Measurements from ENCODE around the gene PHF2.

PHF2 gene

DNA sequence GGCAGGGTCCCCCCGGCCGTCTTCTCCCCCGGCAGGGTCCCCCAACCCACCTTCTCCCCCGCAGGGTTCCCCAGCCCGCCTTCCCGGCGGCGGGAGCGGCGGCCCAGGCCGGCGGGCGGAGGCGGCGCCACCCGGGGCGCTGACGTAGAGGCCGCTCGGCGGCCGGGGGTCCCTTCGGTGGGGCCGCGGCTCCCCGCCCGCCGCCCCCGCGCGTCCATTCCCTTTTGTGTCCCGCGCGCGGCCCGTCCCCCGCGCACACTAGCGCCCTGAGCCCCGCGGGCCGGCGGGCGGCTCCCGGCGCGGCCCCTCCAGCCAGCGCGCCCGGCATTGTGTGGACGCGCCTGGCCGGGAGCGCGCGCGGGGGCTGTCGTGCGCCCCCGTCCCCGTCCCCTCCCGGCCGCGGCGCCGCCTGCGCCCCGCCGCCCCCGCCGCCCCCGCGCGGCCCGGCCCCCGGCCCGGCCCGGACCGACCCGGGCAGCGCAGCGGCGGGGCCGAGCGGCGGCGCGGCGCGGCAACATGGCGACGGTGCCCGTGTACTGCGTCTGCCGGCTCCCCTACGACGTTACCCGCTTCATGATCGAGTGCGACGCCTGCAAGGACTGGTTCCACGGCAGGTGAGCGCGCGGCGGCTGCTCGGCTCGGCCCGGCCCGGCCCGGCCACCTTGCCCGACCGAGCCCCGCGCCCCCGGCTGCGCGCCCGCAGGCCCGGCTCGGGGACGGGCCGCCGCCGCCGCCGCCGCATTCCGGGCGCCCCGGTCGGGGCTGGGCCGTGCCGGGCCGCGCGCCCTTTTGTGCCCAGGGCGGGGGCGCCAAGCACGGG, at the start of gene PHF2:
PHF2 (plus strand) TSS at position 327 of the 820 bp plus-strand sequence; CDS start at position 517, 190 bp downstream.
- DNase-seq: no peak

- DNase-seq: no peak
Observed at GRCh38 chr9:93531374-93531773, 45.0 kb upstream of the PHF2 start.

GRCh38 chr9:93532141-93532540, 44.2 kb upstream of the PHF2 start:
- DNase-seq: no peak

GRCh38 chr9:93533863-93534262, 42.5 kb upstream of the PHF2 start:
- no peak for DNase-seq

GRCh38 chr9:93536167-93536566, 40.2 kb upstream of the PHF2 start:
- DNase-seq: no peak

GRCh38 chr9:93536874-93537273, 39.5 kb upstream of the PHF2 start:
- DNase-seq: no peak

DNA sequence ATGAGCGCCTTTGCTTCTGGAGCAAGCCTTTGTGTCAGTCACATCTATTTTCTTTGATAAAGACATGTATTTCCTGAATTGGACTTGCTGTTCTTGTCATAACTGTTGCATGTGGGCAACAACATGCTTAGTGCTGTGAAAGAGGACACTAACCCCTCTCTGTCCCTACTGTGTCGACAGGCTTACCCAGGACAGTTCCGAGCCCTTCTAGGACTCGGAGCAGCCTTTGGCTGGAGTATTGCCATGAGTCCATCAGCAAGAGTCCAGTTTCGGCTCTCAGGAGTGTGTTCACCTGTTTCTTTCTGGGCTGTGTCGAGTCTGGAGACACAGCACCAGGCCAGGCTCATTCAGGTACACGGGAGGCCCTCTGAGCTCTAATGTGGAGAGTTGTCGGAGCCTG, 36.1 kb upstream of the PHF2 start:
- DNase-seq: no peak

- no peak for DNase-seq
Observed at GRCh38 chr9:93541005-93541404, 35.4 kb upstream of the PHF2 start.

- no peak for DNase-seq
Observed at GRCh38 chr9:93541581-93542349, 34.6 kb upstream of the PHF2 start.

DNA sequence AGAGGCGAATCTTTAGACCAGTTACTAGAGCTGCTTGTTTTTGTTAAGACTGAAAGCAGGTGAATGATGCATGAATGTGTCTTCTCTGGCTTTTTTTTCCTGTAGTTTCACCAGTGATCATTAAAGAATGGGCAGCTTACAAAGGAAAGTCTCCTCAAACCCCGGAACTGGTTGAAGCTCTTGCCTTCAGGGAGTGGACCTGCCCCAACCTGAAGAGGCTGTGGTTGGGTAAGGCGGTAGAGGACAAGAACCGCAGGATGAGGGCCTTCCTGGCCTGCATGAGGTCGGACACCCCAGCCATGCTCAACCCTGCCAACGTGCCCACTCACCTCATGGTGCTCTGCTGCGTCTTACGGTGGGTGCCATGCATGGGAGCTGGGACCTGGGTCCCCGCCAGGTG, 33.3 kb upstream of the PHF2 start:
- DNase-seq: no peak

DNA sequence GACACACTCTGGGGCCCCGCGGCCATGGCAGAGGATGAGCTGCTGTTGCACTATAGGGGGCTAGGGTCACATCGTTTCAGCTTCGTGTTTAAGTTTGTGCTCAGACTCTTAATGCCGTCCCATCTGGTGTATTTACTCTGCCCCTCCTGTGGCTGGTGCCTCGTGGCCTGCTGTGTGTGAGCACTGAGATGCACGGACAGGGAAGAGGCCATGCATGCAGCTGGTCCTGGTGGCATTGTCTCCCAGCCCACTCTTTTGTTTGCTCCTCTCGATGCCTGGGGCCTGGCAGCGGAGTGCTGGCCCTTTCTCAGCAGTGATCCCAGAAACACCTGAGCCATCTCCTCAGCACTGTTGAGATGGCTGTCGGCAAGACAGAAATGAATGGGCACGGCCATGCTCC, 30.0 kb upstream of the PHF2 start:
- DNase-seq: no peak

DNA sequence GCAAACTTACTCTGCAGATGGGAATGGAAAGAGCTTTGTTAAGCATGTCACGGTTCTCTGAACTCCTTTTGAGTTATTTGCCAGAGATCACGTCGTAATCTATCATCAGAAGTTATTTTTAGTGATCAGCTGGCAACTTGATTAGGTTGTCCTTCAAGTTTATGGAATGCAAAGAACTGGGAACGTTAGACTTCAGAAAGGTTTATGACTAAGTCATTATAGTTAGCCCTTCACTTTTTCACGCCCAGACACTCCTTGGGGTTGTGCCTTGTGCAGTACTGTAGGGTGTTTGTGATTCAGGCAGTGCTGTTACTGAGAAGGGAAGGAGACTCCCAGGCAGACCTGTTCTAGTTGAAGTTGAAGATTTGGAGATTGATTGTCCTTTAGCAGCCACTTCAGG, 26.8 kb upstream of the PHF2 start:
- no peak for DNase-seq

DNA sequence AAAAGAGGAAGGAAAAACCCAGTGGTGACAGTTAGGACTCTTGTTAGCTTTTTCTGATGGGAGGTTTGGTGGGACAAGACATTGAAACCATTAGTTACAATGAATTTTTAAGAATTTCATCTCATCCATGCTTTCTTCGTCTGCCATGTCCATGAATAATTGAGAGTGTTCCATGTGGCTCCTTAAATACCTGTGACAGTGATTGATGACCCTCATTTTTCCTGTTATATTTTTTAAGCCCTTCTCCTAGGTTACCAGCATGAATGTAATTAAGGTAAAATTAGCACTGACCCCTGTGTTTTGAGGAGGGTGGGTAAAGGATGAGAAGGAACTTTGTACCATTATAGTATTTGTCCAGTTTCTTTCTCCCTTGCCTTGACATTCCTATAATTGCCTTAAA, 23.5 kb upstream of the PHF2 start:
- DNase-seq: no peak

DNA sequence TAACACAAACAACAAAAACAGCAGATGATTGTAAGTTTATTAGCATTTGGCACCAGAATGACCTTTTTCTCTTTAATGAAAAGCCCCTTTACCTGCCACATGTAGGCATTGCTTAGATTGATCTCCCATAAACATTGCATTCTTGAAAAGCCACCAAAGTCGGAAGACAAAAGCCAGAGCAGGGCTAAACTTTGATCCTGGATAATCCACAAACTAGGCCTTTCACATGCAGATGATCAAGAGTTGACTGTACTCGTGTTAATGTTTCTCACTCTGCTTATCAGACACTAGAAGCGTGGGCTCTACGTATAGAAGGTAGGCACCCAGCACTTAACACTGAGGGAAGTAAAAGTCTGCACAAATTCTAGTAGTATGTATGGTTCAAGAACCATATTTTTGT, 21.0 kb upstream of the PHF2 start:
- no peak for DNase-seq

DNA sequence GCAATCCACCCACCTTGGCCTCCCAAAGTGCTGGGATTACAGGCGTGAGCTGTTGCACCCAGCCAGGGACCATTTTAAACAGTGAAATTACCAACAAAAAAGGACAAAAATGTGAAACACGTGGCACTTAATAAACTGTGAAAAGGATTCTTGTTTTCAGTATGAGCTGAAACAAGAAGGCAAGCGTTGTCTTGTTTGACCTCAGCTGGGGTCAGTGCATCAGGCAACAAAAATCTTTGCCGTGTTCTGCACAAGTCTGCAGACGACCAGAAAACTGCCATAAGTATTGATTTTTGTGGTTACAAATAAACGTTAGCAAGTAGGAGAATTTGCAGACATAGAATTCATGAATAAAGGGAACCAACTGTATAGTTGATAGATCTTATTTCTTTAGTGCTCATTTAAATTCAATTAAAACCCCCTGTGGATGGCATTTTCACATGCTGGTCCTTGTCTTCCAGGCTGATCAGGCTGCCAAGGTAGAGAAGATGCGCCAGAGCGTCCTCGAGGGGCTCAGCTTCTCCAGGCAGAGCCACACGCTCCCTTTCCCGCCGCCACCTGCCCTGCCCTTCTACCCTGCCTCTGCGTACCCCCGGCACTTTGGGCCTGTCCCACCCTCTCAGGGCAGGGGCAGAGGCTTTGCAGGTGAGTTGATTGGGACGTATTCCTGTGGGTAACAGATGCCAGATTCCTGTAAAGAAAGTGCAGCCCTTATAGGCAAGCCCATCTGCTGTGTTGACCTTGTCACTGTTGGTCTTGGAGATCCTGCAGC, 18.8 kb upstream of the PHF2 start:
- no peak for DNase-seq

DNA sequence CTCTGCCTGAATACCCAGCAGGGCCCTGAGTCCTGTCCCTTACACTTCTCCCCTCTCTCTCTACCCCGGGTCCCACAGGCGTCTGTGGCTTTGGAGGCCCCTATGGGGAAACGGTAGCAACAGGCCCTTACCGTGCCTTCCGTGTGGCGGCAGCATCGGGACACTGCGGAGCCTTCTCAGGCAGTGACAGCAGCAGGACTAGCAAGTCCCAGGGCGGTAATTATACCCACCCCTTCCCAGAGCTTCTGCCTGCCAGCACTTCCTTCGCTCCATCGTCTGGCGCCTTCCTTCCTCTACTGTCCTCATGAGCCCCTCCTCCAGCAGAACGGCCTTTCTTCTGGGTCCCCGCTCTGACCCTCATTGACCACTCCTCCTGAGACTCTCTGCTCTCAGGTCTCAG, 17.9 kb upstream of the PHF2 start:
- DNase-seq: no peak

DNA sequence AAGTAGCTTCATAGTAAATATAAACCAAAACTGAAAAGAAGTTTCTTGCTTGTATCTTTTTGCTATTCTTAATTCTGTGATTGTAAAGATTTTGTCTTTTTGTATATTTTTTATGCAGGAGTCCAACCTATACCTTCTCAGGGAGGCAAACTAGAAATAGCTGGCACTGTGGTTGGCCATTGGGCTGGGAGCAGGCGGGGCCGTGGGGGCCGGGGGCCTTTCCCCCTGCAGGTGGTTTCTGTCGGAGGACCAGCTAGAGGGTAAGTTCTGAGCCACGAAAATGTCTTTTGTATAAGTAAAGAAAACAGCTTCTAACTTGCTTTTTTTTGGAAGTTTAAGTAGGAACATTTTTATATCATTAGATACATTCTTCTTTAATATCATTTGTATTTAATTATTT, 15.4 kb upstream of the PHF2 start:
- DNase-seq: no peak

- no peak for DNase-seq
Observed at GRCh38 chr9:93562157-93562556, 14.2 kb upstream of the PHF2 start.

DNA sequence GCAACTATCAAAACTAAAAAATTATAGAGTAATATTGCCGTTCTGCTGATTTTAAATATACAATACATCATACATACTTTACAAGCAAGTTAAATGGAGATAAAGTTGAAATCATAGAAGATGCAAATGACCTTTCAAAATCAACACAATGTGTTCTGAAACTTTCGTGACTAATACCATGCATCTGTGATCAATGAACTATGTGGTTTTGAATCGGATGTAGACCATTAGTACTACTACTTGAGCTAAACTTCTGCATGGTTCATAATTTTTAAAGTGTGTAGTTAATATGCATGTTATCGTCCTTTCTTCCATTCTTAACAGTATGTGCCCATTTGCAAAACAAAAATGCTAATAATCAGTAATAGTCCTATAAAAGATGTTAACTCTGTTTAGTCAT, 11.3 kb upstream of the PHF2 start:
- DNase-seq: no peak

- DNase-seq: peak; percentile 75
Observed at GRCh38 chr9:93566408-93567270, 9.7 kb upstream of the PHF2 start.

GRCh38 chr9:93567271-93567959, 9.0 kb upstream of the PHF2 start:
- DNase-seq: no peak

DNA sequence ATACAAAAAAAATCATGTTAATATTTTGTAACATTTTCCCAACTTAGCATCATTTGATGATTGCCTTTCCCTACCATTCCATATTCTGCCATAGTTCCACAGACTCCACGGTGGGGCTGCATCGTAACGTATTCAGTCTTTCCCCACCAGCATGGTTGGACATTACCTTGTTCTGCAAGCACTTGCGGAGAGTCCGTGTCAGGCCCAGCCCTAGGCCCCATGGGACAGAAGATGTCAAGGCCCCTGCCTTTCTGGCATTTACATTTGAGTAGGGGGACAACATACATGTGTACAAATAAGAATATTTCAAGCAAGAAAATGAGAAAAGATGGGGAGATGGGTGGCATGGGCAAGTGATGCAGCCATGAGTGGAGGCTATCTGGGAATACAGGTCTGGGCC, 8.2 kb upstream of the PHF2 start:
- no peak for DNase-seq

Measured in NCI-H2081 treated with DMSO at 0.1 percent for 48 hours (cell line).